RWPE1 (cell line): Measurements from ENCODE around the gene UNC5B.
A peak's percentile ranks its signal among the peaks of the same experiment; 100 is the strongest.

Source experiments
- CTCF ChIA-PET: fragments of 350-600 bp; sonication (Branson Sonifier 250); formaldehyde crosslinking; extraction: SDS; loops from one replicate; lab custom pipeline; 2021; lab: Yijun Ruan, JAX
- POLR2A ChIA-PET: fragments of 400-600 bp; formaldehyde crosslinking; extraction: SDS; loops from one replicate; lab custom pipeline; 2020; ENCODE audit warnings: antibody characterized with exemption; ENCODE audit not compliant: low non-redundant PET; lab: Yijun Ruan, JAX
- DNase-seq: peaks from one replicate; pipeline ENCODE4 v3.0.0; 2012; ENCODE audit warnings: low spot score
- H3K27ac ChIP-seq: fragments of 450-650 bp; 2 replicates; pipeline ENCODE4 v1.5.1; 2017
- CTCF ChIP-seq: fragments of 450-650 bp; conservative IDR thresholded peaks from 2 replicates; pipeline ENCODE4 v1.5.1; 2017; ENCODE audit warnings: low read depth, mild to moderate bottlenecking

Gene UNC5B

GRCh38 chr10:71279590-71280170 lies 67.3 kb downstream of the UNC5B start:
- ChIA-PET POLR2A (no interaction called here), CTCF (interaction anchor here (1.1 to 2.1 kb wide), 2 partner anchors 9 to 1019 kb away, joined by 3 to 9 read pairs; no protein-coding TSS in a partner anchor)
- no peak for DNase-seq
- H3K27ac ChIP-seq = peak overlapping the region; percentile 52; the same call in 1 of the 2 replicates
- no peak for TF ChIP-seq CTCF

- ChIA-PET POLR2A (no interaction called here), CTCF (interaction anchor here (1.1 to 2.1 kb wide), 2 partner anchors 10 to 1020 kb away, joined by 3 to 9 read pairs; no protein-coding TSS in a partner anchor)
- TF ChIP-seq CTCF = no peak
- DNase-seq = no peak
- peak overlapping the region; percentile 52; the same call in 1 of the 2 replicates for H3K27ac ChIP-seq
Observed at GRCh38 chr10:71280216-71280615, 67.8 kb downstream of the UNC5B start.

GRCh38 chr10:71280825-71281224 lies 68.5 kb downstream of the UNC5B start:
- ChIA-PET POLR2A (no interaction called here), CTCF (interaction anchor here (0.7 kb wide), 1 partner anchor 258 kb away, joined by 3 read pairs; no protein-coding TSS in a partner anchor)
- H3K27ac ChIP-seq = peak overlapping the region; percentile 52; the same call in 1 of the 2 replicates
- DNase-seq = no peak
- TF ChIP-seq CTCF = no peak

GRCh38 chr10:71281646-71282322 lies 69.4 kb downstream of the UNC5B start:
- TF ChIP-seq CTCF = no peak
- ChIA-PET POLR2A (no interaction called here), CTCF (interaction anchor here (1.3 kb wide), 1 partner anchor 11 kb away, joined by 4 read pairs; no protein-coding TSS in a partner anchor)
- no peak for DNase-seq
- H3K27ac ChIP-seq = peak overlapping the region; percentile 10

- DNase-seq = no peak
- CTCF ChIA-PET = interaction anchor here (1.3 kb wide), 1 partner anchor 12 kb away, joined by 4 read pairs; no protein-coding TSS in a partner anchor
- POLR2A ChIA-PET = no interaction called here
- no peak for TF ChIP-seq CTCF
- peak overlapping the region; percentile 10 for H3K27ac ChIP-seq
Observed at GRCh38 chr10:71282323-71282680, 69.9 kb downstream of the UNC5B start.

GRCh38 chr10:71283410-71283809 lies 71.0 kb downstream of the UNC5B start:
- CTCF ChIA-PET = interaction anchor here (0.6 to 1.5 kb wide), 4 partner anchors 51 to 380 kb away, joined by 3 to 5 read pairs (median 4); no protein-coding TSS in a partner anchor
- POLR2A ChIA-PET = interaction anchor here (0.6 kb wide), 1 partner anchor 70 kb away, joined by 3 read pairs; no protein-coding TSS in a partner anchor
- TF ChIP-seq CTCF = no peak
- peak overlapping the region; percentile 41 for H3K27ac ChIP-seq
- no peak for DNase-seq
